Lower leg skin (tissue), 4 donors: ENCODE data around the gene CSF1R. TPM values are rescaled to one million over a fixed set of nuclear protein-coding genes. Genes with fewer than 3 reads are reported as not detected.

Experiments used
- DNase-seq, 2 donors: peaks; one replicate each; pipeline ENCODE4 v3.0.0-alpha.2; 2019; ENCODE audit warnings: low spot score in 2 of 2
- H3K4me3 ChIP-seq: fragments of 200-600 bp; sonication (generic); 2 replicates; pipeline ENCODE4 v1.5.1; 2017; ENCODE audit warnings: mild to moderate bottlenecking, low read depth; ENCODE audit not compliant: poor library complexity, severe bottlenecking
- POLR2A ChIP-seq, 2 donors: fragments of 450-650 bp; IDR thresholded peaks; one replicate each; pipeline ENCODE4 v1.6.1; 2016 to 2017; ENCODE audit warnings: antibody characterized with exemption in 2 of 2, mild to moderate bottlenecking in 1 of 2, moderate library complexity in 1 of 2
- WGBS, 2 donors: methylation state at CpG; one replicate each; pipeline ENCODE4 v1.1.5; 2018; 5-methylcytosine and 5-hydroxymethylcytosine counted together
- intact Hi-C: fragments of 100-400 bp; cut with DNase I; formaldehyde crosslinking; loops from one replicate; pipeline ENCODE4 v1.15.0; 2023; ENCODE audit warnings: low total_unique reads
- total RNA-seq, 4 donors: library from RNA; depleted of rRNA; stranded (reverse); fragments of >200 nt; gene quantifications; one replicate each; pipeline ENCODE4 v1.1.0, GENCODE V29; 2016
- TF ChIP-seq, protein P1 (sequence below), 3 donors: fragments of 450-650 bp; IDR thresholded peaks; one replicate each; pipeline ENCODE4 v1.5.1; 2016; ENCODE audit warnings: antibody characterized with exemption in 3 of 3, mild to moderate bottlenecking in 3 of 3, moderate library complexity in 2 of 3

CSF1R gene
- total RNA-seq, 4 donors from 2014 or later: 17.9 to 27.3 (median 23.9) TPM

DNA sequence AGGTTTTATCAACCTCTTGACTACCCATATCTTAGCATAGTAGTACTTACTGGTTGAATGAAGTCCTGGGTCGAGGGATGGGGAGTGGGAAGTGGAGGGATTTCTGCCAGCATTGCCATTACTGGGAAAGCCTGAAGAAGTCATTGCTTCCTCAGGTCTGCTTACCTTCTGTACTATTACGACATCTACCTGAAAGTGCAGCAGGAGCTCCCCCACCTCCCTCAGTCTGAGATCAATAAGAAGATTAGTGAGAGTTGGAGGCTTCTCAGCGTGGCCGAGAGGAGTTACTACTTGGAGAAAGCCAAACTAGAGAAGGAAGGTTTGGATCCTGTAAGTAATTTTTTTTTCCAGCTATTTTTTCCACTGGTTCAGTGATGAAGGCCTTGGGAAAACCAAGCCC is 80.0 kb downstream of the CSF1R start:
- H3K4me3 ChIP-seq: no peak overlapping the region
- intact Hi-C loops: no loop called here
- no peak for DNase-seq
- TF ChIP-seq, protein P1, sequence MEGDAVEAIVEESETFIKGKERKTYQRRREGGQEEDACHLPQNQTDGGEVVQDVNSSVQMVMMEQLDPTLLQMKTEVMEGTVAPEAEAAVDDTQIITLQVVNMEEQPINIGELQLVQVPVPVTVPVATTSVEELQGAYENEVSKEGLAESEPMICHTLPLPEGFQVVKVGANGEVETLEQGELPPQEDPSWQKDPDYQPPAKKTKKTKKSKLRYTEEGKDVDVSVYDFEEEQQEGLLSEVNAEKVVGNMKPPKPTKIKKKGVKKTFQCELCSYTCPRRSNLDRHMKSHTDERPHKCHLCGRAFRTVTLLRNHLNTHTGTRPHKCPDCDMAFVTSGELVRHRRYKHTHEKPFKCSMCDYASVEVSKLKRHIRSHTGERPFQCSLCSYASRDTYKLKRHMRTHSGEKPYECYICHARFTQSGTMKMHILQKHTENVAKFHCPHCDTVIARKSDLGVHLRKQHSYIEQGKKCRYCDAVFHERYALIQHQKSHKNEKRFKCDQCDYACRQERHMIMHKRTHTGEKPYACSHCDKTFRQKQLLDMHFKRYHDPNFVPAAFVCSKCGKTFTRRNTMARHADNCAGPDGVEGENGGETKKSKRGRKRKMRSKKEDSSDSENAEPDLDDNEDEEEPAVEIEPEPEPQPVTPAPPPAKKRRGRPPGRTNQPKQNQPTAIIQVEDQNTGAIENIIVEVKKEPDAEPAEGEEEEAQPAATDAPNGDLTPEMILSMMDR (IDR thresholded peaks at IDR 0.05): no peak
- no peak for TF ChIP-seq POLR2A (IDR thresholded peaks at IDR 0.05)
- 81 to 87% methylated on average over 4 of the region's 4 CpGs for WGBS, 2 donors

Other genes with a start within 250 kb of the CSF1R start
- 1 to 10 TPM in 1 of 4 donors, under 1 TPM in 2, not detected in 1; 0.04 to 1.0 (median 0.49) TPM for gene PDE6A, start 141.8 kb downstream of the CSF1R start, total RNA-seq
- 10 to 100 TPM in 3 of 4 donors, 1 to 10 TPM in 1; 8.4 to 56.5 (median 33.3) TPM for gene SLC26A2, start 125.8 kb downstream of the CSF1R start, total RNA-seq
- gene TIGD6, start 85.9 kb downstream of the CSF1R start, total RNA-seq: 1 to 10 TPM; 3.8 to 8.3 (median 6.0) TPM
- gene HMGXB3, start 85.8 kb downstream of the CSF1R start, total RNA-seq: 10 to 100 TPM; 24.6 to 32.0 (median 26.1) TPM
- gene PDGFRB, start 69.3 kb upstream of the CSF1R start, total RNA-seq: 10 to 100 TPM; 33.9 to 88.7 (median 41.7) TPM
- not detected for gene CDX1, start 80.2 kb upstream of the CSF1R start, total RNA-seq
- gene SLC6A7, start 103.5 kb upstream of the CSF1R start, total RNA-seq: under 1 TPM in 1 of 4 donors, not detected in 3; 0.88 TPM
- under 1 TPM in 1 of 4 donors, not detected in 3; 0.23 TPM for gene CAMK2A, start 203.2 kb upstream of the CSF1R start, total RNA-seq
- 1 to 10 TPM; 1.6 to 4.5 (median 2.6) TPM for gene ARSI, start 216.4 kb upstream of the CSF1R start, total RNA-seq